ENCODE measurements around the gene DNAJC7.

DNAJC7 gene

GRCh38 chr17:42016941-42017865 lies at the start of gene DNAJC7:
TSS of gene DNAJC7 (minus strand) at chr17:42017439. CDS start at chr17:42017416, 23 bp downstream.
- H3K4me3 ChIP-seq (ENCODE audit: low read depth, low read length) = peak within 1 kb of the TSS; percentile 96
- DNase-seq (ENCODE audit: low read depth) = peak; percentile 73

- no peak for DNase-seq (ENCODE audit: low read depth)
- no peak overlapping the region for H3K4me3 ChIP-seq (ENCODE audit: low read depth, low read length)
These were observed 48.0 kb upstream of the DNAJC7 start for GRCh38 chr17:42065201-42065600.

DNA sequence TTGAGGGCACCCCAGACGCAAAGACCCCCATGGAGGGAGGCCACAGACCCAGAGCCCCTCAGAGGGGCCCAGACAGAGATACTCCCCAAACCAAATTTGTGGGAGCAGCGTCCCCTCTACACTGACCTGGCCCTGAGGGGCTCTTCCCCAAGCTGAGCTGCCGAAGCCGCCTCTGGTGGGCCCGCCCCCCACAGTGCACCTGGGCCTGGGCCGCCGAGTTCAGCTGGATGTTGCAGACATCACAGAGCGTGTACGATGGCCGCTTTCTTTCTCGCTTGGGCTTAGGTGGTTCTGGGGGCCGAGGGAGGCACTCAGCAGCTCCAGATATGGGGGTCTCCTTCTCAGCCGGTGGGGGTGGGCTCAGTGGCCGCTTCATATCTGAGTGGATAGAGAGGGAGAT lies 45.4 kb upstream of the DNAJC7 start:
- DNase-seq (ENCODE audit: low read depth) = no peak

GRCh38 chr17:42061646-42062487 lies 44.6 kb upstream of the DNAJC7 start:
- H3K4me3 ChIP-seq (ENCODE audit: low read depth, low read length) = no peak overlapping the region
- DNase-seq (ENCODE audit: low read depth) = no peak

More for the DNA sequence above, 45.4 kb upstream of the DNAJC7 start:
- H3K4me3 ChIP-seq (ENCODE audit: low read depth, low read length) = no peak overlapping the region

DNA sequence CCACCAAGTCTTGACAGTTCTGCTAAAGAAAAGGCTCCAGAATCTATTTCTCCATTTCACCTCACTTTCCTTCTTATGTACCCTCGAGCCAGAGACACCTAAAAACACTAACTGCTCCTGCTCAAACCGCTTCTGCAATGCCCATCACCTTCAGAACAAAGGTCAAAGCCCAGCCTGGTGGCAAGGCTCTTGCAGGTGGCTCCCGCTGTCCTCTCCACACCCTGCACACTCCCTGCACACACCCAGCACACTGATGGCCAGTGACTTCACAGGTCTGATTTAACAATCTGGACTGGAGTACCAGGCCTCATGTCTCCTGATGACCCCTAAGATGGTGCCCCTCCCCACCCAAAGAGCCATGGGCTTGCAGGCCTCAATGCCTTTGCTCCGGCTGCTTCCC lies 43.0 kb upstream of the DNAJC7 start:
- no peak for DNase-seq (ENCODE audit: low read depth)
- no peak overlapping the region for H3K4me3 ChIP-seq (ENCODE audit: low read depth, low read length)

DNA sequence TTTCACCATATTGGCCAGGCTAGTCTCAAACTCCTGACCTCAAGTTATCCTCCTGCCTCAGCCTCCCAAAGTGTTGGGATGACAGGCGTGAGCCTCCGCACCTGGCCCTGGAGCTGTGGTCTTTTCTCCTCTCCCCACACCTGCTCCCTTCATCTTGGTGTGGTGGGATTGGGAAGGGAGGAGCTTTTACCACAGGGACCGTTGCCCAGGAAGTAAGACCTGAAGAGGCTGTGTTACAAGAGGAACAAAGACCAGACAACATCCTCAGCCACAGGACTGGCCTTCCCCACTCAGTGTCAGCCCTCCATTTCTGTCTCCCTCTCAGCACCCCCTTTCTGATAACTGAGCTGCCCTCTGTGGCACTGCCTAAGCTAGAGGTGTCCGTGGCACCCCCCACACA lies 42.6 kb upstream of the DNAJC7 start:
- DNase-seq (ENCODE audit: low read depth) = no peak
- H3K4me3 ChIP-seq (ENCODE audit: low read depth, low read length) = no peak overlapping the region

DNA sequence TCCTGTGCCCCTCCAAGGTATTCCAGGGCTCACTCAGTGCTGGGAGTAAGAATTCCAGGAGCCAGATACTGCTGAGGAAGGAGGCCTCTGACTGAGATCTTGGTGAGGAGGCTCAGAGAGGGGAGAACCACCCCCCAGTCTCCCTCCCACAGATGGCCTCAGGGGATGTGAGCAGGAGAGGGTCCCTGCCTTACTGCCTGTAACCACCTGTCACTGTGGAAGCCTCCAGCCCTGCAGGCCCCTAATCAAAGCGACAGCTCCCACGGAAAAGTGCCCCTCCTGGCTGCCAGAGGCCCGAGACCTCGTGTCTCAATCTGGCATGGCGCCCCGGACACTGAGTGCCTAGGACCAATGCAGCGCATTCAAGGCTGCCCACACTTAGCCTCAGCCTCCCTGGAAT lies 40.8 kb upstream of the DNAJC7 start:
- H3K4me3 ChIP-seq (ENCODE audit: low read depth, low read length) = no peak overlapping the region
- DNase-seq (ENCODE audit: low read depth) = no peak

DNA sequence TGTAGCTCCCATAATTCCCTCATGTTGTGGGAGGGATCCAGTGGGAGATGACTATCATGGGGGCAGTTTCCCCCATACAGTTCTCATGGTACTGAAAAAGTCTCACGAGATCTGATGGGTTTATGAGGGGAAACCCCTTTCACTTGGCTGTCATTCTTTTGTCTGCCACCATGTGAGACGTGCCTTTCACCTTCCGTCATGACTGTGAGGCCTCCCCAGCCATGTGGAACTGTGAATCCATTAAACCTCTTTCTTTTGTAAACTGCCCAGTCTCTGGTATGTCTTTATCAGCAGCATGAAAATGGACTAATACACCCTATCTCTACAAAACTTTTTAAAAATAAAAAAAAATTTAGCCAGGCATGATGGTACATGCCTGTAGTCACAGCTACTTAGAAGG lies 39.4 kb upstream of the DNAJC7 start:
- no peak overlapping the region for H3K4me3 ChIP-seq (ENCODE audit: low read depth, low read length)
- no peak for DNase-seq (ENCODE audit: low read depth)

- H3K4me3 ChIP-seq (ENCODE audit: low read depth, low read length) = no peak overlapping the region
- DNase-seq (ENCODE audit: low read depth) = no peak
These were observed 38.3 kb upstream of the DNAJC7 start for GRCh38 chr17:42055496-42055895.

GRCh38 chr17:42055027-42055426 lies 37.8 kb upstream of the DNAJC7 start:
- DNase-seq (ENCODE audit: low read depth) = no peak
- no peak overlapping the region for H3K4me3 ChIP-seq (ENCODE audit: low read depth, low read length)

GRCh38 chr17:42053731-42054500 lies 36.7 kb upstream of the DNAJC7 start:
- no peak for DNase-seq (ENCODE audit: low read depth)
- H3K4me3 ChIP-seq (ENCODE audit: low read depth, low read length) = no peak overlapping the region

DNA sequence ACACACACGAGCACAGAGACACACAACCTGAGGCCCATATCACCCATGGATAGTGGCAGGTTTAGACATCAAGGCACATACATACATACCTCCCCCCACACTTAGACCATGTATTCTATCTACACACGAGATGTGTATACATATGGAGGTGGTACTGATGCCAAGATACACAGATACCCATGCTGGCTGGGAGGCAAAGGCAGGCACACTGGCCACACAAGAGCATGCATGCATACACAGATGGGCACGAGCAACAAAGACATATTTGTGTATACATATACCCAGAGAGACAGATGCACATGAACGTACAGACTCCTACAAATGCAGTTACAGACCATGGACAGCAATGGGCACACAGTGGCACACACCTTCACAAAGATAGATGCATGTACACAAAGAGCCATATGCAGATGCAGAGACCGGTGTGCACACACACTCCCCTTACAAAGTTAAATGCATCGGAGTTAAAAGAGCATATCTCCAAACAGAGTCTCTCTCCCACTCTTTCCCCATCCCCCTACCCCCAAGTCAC lies 35.2 kb upstream of the DNAJC7 start:
- no peak for DNase-seq (ENCODE audit: low read depth)
- H3K4me3 ChIP-seq (ENCODE audit: low read depth, low read length) = no peak overlapping the region

GRCh38 chr17:42051645-42052044 lies 34.4 kb upstream of the DNAJC7 start:
- H3K4me3 ChIP-seq (ENCODE audit: low read depth, low read length) = no peak overlapping the region
- DNase-seq (ENCODE audit: low read depth) = no peak

GRCh38 chr17:42051013-42051400 lies 33.8 kb upstream of the DNAJC7 start:
- DNase-seq (ENCODE audit: low read depth) = no peak
- no peak overlapping the region for H3K4me3 ChIP-seq (ENCODE audit: low read depth, low read length)

- peak within 1 kb of the TSS; percentile 53 for H3K4me3 ChIP-seq (ENCODE audit: low read depth, low read length)
- DNase-seq (ENCODE audit: low read depth) = no peak
These were observed 33.3 kb upstream of the DNAJC7 start, which contains the start of gene C17orf113 for GRCh38 chr17:42050393-42051012. TSS of gene C17orf113 (minus strand) at chr17:42050601. CDS start at chr17:42043376, 7,225 bp downstream.

DNA sequence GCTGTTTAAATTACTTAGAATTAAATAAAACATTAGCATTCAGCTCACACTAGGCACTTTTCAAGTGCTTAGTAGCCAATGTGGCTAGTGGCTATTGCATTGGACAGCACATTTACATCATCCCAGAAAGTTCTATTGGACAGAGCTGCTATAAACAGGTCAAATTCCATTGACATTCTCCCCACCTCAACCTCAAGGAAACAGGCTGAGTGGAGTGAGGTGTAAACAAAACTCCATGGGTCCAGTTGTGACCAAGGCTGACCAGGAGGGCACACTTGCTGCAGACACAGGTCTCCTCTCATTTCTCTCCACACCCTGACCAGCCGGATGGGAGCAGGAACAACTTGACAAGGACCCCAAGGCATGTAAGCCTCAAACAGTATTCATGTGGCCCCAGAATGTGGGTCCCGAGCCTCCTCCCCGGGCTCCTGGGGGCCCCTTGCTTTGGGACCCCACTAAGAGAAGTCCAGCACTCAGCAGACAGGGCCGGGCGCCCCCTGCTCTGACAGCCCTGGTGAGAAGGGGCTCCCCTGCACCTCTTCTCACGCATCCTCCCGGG lies 32.7 kb upstream of the DNAJC7 start:
- DNase-seq (ENCODE audit: low read depth) = no peak
- peak overlapping the region; percentile 53 for H3K4me3 ChIP-seq (ENCODE audit: low read depth, low read length)

DNA sequence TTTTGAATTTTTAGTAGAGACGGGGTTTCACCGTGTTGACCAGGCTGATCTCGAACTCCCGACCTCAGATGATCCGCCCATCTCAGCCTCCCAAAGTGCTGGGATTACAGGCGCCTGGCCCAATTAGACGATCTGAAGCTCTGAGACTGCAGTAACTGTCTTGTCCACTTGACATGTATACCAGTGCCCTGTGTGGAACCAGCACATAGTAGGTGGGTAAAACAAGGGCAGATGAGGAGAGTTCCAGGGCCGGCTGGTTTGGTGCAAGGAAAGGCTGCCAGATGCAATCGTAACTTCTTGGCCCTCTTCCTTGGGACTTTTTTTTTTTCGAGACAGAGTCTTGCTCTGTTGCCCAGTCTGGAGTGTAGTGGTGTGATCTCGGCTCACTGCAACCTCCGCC lies 30.1 kb upstream of the DNAJC7 start:
- DNase-seq (ENCODE audit: low read depth) = no peak

DNA sequence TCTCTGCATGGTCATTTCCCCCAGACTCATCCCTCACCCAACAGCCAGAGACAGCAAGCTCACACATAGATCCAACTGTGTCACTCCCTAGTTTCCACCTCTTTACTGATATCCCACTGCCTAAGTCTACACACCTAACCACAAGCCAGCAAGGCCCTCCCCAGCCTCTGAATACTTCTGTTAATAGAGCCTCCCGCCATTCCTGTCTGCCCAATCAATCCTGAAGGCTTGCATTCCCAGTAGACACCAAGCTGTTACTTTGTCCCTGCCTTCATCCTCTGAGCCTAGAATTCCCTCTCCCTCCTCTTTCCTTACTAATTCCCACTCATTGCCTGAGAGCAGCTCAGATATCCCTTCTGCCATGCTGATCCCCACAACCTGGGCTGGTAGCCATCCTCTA lies 28.5 kb upstream of the DNAJC7 start:
- no peak overlapping the region for H3K4me3 ChIP-seq (ENCODE audit: low read depth, low read length)
- DNase-seq (ENCODE audit: low read depth) = no peak

More for the DNA sequence above, 30.1 kb upstream of the DNAJC7 start:
- no peak overlapping the region for H3K4me3 ChIP-seq (ENCODE audit: low read depth, low read length)
